EL (cell line): ENCODE results near the gene GDI2.
A peak's percentile ranks its signal among the peaks of the same experiment; 100 is the strongest.
"Not testable (repeated sequence)": the region's sequence is repeated elsewhere in the genome, so short reads cannot be mapped to it uniquely, and the experiment has no call there.

ENCODE experiments used
- DNase-seq: peaks from one replicate; pipeline ENCODE4 v3.0.0-alpha.2; 2016

The GDI2 gene

DNA sequence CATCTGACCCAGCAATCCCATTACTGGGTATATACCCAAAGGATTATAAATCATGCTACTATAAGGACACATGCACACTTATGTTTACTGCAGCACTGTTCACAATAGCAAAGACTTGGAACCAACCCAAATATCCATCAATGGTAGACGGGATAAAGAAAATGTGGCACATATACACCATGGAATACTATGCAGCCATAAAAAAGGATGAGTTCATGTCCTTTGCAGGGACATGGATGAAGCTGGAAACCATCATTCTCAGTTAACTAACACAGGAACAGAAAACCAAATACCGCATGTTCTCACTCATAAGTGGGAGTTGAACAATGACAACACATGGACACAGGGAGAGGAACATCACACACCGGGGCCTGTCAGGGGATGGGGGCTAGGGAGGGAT lies 35.5 kb downstream of the GDI2 start:
- DNase-seq = not testable (repeated sequence)

DNA sequence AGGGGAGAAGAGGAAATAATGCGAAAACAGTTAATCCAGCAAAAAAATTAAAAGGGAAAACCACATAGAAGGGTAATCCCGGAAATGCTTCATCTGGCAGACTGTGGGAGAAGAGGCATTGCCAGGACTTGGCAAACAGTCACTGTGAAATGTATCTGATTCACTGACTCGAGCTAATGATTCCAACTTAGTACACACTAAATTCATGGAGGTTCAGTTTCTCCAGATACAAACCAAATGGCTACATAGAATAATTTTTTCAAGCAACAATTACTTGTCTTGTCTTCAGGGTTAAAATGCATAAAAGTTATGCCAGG lies 36.4 kb downstream of the GDI2 start:
- DNase-seq = peak; percentile 73

DNA sequence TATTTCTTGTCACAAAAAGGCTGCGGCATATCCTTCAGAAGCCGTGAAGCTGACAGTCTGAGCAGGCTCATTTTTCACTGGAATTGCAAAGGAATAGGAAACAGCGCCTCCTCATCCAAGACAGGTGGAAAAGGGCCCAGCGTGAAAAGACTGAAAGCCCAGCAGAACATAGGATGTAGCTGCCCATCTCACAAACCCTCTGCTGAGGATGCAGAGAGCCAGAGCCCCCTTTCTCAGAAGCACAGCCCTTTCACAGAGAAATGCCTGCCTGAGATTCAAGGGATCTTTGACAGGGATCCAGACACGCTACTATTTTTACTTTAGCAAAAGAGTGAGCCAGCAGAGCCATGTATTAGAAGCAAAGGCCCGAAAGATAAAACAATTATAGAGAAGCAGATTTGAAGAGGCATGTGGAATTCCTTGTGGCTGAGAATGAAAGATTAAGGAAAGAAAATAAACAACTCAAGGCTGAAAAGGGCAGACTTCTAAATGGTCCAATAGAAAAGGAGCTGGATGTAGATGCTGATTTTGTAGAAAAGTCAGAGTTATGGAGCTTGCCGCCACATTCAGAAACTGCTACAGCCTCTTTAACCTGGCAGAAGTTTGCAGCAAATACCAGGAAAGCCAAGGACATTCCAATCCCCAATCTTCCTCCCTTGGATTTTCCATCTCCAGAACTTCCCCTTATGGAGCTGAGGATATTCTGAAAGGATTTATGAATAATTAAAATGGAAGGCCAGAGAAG lies 36.9 kb downstream of the GDI2 start:
- no peak for DNase-seq

DNA sequence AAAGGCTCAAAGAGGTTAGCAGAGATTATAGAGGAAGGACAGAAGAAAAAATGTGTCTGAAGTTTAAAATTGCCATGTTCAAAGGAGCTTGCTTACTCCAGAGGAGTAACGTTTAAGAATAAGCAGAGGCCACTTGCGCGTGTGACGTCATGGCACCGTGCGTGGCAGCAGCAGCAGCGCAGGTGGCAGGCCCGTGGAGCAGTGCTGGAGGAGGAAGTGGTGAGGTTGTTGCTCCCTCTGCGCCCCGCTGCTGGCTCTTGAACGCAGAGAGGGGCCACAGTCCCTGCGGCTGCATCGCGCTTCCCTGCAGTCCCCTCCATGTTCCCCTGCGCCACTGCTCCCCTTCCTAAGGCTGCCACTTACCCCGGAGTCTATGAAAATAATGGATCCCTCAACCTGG lies 37.5 kb downstream of the GDI2 start:
- DNase-seq = no peak

DNA sequence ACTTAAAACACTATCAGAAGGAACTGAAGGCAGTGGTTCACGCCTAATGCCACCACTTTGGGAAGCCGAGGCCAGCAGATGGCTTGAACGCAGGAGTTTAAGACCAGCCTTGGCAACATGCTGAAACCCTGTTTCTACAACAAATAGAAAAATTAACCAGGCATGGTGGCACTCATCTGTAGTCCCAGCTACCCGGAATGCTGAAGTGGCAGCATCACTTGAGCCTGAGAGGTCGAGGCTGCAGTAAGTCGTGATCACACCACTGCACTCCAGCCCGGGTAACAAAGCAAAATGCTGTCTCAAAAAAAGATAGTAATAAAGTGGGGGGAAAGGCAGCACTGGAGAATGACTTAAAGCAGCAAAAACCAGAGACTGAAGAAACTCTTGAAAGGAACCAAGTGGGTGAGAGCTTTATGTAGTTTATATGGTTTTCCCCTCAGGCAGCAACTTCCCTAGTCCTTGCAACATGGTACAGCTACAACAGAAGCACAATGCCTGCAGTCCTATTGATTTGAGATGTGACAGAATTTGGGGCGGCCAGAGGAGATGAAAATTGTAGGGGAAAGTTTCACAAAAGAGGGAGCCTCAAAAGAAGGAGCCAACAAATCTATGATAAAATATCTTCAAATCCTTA lies 38.1 kb downstream of the GDI2 start:
- no peak for DNase-seq

DNA sequence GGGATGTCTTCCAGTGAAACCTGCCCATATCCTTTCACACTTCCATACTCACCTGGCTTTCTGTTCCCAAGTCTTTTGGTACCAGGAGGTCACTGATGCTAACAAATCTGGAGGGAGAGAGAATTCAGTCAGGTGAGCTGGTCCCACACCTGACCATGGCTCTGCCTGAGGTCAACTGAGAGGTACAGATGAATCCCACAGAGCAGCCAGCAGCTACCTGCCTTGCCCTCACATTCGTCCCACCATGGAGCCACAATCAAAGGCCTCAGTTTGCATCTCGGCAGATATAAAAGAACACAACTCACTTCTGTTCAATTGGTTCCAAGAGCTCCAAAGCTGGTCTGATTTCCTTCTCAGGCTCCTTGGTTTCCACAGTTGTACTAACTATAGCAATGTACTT lies 47.0 kb downstream of the GDI2 start:
- DNase-seq = no peak

DNA sequence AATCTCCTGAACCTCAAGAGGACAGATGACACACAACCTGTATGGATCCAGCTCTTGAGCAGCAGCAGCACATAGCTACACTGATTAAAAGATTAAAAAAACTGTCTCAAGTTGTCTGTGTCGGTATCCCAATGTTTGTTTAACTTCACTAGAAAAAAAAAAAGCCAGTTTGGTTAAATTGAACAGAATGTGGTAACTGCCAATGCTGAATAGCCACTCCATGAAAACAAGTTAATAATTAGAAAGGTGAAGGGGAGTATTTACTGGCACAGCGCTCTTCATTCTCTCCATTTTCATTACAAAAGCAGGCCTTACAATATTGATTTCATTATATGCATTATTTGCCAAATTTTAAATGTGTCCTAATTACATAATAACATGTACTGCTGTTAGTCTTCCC lies 47.6 kb downstream of the GDI2 start:
- DNase-seq = no peak

DNA sequence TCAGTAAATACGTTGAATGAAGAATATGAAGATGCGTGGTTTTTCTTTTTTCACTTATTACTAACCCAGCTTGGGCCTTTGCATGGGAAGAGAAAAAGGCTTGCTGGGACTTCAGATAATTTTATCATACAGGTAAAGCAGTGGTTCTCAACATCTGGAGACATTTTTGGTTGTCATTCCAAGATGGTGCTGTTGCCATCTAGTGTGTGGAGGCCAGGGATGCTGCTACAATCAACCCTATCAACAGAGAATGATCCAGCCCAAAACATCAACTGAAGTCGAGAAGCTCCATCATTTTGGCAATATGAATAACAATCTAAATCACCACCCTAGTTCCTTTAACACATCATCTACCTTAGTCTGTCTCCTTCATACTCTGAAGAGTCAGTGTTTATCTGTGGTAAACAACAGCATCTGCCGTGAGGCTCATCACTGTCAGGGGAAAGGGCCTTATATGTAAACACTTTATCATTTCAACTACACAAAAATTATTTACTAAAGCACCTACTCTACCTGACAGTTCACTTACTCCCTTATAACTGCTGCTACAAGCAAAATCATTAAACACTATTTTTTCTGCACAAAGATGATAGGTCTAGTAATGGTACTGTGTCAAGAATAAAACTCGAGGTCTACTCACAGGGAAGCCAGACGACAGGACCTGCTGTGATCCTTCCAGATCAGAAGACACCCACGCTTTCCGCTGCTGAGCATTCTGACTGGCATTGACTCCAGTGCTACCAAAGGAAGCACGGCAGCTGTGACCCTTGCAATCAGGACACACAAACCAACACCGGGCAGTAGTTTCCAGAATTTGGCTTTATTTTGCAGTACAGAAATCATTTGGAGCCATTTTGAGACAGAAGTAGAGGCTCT lies 48.6 kb downstream of the GDI2 start:
- no peak for DNase-seq

DNA sequence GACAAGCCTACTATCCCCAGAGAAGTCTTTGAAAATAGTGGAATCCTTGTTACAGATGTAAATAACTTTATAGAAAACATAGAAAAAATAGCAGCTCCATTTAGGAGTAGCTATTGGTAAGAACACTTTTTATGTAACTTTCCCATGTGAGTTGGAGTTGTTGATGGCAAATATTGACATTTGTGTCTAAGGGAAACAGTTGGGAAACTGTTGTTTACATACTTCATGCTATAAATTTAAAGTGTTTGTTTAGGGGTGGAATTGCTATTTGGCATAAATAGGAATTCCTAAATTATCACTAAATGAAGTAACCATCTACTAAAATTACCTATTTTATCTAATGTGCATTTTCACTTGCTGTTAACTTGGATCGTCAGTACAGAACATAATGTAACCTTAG lies 50.7 kb downstream of the GDI2 start:
- DNase-seq = no peak

DNA sequence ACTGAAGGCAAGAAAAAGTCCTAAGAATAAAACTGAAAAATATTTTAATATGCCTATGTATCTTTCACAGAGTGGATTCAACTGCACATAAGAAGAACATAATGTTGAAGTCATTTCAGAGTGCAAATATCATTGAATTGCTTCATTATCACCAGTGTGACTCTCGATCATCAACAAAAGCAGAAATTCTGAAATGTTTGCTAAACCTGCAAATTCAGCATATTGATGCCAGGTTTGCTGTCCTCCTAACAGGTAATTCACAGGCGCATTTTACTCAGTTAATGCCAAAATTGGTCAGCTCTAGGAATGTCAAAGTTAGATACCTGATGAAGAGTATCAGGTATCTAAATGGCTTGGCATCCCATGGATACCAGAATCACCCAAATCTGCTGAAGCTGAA lies 52.0 kb downstream of the GDI2 start:
- no peak for DNase-seq

DNA sequence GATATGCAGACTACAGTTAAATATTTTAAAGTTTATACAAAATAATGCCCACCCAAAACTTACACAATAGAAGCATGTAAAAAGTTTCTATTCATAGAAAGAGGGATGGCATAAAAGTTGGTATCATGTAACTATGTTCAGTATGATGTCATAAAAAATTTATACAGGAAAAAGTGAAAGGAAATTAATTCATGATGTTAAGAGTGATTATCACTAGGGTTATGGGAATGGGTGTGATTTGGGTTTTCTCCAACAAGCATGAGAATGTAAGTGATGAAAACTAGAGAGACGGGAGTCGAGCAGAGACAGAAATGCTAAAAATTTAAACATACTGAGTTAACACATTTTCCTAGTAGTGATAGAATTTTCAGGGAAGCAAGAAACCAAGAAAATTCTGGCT lies 52.7 kb downstream of the GDI2 start:
- DNase-seq = no peak

DNA sequence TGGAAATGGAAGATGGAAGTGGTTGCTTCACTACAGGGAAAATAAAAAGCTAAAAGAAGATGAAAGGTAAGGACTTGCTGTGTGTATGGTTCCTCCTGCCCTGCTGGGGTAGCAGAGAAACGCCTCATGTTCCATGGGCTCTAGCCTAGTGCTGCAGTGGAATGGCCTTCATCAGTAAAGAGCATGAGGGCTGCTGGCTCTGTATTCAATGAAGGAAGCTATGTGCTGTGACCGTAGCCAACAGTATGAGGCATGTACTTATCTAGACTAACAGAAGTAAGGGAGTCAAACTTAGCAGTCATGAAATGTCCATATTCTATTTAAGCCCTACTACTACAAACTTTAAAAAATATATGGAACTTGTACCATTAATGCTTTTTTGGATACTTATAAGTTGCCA lies 54.3 kb downstream of the GDI2 start:
- DNase-seq = no peak

DNA sequence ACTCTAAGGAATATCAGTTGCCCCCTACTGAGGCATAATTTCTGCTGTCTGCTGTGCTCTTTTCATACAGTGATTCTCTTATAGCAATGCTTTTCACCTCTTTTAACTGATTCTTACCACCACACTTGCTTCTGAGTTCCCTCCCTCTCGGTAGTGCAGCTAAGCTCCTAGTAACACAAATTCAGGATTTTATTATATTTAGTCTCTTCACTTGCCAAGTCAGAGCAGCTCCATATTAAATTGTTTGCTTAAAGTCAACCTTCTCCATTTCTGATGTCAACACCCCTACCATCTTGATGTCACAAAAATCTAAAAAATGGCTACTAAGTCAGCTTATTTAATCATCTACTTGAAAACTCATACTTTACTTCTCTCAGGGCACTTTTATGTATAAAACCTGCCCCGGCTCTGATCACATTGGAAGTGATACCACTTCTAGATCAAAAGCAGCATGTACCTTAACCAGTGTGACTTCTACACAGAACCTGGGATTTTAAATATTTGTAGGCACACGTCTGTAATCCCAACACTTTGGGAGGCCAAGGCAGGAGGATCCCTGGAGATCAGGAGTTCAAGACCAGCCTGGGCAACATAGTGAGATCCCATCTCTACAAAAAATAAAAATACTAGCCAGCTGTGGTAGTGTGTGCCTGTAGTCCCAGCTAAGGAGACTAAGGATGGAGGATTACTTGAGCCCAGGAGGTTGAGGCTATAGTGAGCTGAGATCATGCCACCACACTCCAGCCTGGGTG lies 55.3 kb downstream of the GDI2 start:
- no peak for DNase-seq

DNA sequence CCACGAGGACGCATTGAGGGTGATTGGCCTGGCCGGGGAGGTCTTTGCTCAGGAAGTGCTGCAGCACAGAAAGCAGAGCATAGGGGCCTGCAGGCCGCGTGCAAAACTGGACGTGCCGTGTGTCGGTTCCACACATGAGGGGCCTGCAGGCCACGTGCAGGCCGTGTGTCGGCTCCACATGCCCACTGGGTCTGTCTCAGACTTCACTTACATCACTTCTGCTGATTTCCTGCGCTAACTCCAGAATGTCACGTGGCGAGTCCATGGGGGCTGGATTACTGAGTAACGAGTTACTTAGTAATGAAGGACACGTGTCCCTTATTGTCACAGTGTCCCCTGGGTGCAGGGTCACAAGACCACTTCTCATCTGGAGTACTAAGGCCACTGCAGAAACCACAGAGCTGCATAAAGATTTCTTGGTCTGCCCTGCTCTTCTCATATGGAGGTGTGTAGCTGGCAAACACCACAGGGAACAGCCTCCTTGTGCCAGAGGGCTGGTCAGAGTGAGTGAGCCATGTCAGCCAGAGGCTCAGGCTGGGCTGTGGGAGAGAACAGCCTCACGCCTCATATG lies 60.8 kb downstream of the GDI2 start:
- DNase-seq = no peak

DNA sequence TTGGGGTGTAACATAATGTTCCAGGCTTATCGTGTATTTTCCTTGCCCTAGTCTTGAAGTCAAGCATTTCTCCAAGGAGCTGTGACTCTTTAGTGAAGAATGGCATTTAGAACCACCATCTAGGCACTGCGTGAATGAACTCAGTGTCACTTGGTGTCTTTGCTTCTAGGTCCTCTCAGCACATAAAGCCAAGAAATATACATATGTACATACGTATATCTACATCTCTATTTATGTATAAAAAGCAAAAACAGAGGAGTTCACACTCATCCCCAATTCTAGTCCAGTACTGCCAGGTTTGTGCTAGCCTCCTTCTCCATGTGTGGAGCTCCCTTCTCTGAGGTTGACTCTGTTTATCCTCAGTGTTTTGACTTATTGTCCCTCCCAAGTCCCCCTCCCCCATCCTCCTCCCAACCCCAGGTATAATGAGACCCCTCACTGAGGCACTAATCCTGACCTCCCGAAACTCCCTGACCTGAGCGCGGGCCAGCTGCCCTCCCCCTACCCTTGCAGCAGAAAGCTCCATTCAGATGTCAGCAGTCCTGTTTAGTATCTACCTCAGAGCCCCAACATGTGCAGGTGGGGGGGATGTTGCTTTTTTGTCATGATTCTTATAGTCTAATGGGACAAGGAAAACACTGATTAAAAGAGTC lies 61.5 kb downstream of the GDI2 start:
- no peak for DNase-seq

DNA sequence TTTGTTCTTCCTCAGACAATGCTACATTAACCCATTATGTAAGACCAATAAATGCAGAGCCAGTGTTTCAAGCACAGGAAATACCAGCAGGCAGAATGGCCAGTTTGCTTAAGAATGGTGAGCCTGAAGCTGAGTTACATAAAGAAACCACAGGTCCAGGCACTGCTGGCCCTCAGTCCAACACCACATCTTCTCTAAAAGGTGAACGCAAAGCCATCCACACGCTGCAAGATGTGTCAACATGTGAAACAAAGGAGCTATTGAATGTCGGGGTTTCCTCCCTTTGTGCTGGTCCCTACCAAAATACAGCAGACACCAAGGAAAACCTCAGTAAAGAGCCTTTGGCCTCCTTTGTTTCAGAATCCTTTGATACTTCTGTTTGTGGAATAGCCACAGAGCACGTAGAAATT lies 64.8 kb downstream of the GDI2 start:
- DNase-seq = no peak

DNA sequence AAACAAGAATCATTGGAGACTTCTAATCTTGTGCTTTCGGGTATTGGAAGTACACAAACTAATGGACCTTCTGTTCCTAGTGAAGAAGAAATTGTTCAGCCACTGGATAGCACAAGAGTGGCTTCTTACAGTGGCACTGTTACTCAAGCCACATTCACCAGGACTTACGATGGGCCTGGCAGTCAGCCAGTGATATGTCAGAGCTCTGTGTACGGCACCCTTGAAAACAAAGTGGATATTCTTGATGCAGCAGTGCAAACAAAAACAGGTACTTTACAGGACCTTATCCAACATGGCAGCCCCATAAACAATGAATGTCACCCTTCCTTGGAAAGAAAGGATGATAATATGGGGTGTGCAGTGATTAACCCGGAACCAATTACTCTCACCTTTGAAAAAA lies 67.0 kb downstream of the GDI2 start:
- DNase-seq = no peak

DNA sequence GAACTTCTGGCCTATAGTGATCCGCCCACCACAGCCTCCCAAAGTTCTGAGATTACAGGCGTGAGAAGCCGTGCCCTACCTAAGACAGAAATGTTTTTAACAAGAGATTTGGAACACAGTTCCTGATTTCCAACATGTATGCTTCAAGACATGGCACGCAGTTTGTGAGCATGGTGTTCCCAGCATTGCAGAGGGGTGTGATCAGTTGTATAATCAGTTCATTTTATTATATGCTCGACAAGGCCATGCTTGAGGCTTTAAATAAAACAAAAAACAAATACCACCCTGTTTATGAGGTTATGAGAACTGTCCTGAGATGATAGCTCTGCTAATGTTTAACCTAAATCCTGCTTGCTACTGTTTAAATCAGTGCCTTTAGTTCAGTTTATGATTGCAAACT lies 68.4 kb downstream of the GDI2 start:
- DNase-seq = no peak

DNA sequence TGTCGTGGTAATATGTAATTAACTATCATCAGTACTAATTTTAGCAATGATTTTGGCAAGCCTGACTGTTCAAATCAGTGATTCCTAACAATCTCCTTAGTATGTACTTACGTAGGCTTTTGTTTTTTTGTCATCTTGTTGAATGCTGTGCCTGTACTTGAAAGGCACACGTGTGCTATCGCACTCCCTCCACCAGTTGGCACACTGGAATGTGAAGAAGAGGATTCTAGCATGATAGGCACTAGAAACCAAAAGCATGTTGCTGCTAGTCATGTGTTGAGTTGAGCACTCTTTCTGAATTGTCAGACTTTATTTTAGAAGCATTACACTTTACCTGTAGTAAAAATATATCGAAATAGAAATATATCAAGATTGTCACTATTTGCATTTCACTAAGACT lies 69.5 kb downstream of the GDI2 start:
- DNase-seq = no peak

DNA sequence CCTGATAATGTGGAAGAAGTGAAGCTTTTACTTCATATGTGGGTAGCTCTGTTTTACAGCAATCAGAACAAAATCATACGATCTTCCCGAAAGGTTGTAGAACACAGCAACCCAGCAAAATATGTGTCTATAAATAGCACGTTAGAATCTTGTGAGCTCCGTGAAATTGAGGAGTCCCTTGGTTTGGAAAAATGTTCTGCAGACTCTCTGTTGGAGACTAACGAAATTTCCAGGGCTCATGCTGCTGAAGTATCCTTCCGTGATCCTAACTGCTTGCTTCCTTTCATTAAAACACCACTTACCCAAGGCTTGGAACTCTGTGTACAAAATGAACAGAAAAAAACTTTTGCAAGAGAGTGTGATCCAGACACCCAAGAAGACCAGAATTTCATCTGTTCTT lies 71.1 kb downstream of the GDI2 start:
- no peak for DNase-seq

DNA sequence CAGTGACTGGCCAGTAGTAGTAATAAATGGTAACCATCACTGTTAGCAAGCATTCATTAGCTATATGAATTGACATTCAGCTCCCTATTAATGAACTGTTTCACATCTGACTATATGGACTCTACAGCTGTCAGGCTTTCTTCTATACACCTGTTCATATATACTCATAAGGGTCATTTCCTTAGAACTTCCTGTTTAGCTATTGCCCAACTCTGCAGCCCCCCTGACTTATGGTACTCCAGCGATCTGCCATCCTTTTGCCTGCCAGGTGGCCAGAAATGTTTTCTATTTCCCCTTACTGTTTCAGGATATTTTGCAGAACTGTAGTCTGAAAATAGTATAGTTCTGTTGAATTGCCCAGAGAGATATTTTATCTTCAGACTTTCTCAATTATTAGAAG lies 72.0 kb downstream of the GDI2 start:
- no peak for DNase-seq

DNA sequence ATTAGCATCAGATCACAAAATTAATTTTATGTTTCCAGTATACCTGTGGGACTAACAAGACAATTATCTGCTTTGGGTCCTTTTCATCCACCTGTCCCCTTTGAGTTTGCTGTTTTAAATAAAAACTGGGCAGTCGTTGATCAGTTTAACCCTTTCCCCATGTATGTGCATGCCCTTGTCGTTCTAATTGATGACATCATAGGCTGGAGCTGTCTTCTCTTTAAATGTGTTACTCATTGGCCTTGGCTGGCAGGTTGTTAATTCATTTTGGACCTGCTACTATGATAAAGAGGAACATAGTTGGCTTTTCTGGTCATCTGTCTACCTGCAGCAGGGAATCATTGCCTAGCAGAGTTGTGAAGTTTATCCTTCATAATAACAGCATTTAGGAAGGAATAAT lies 74.8 kb downstream of the GDI2 start:
- DNase-seq = no peak

DNA sequence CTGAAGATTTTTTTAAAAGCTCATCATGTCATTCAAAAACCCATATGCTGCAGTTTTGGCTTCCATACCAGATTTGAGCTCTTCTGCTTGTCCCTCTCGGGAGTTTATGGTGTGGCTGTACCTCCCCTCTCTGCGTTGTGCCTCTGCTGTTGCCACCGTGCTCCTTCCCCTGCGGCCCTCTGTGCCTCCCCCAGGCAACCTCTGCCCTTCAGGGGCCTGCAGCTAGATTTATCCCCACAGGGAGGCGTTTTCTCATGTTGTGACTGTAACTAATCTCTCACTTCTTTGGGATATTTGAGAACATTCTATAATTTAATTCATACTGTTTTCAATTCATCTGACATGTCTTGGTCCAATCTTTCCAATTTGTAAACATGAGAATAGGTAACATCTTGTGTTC lies 75.9 kb downstream of the GDI2 start:
- DNase-seq = no peak
